HCT116 (cell line): ENCODE data around the gene LGALS7. TPM values are rescaled to one million over a fixed set of nuclear protein-coding genes. Genes with fewer than 3 reads are reported as not detected.
"Not testable (repeated sequence)": the region's sequence is repeated elsewhere in the genome, so short reads cannot be mapped to it uniquely, and the experiment has no call there.

Experiments used
- ATAC-seq: fragments of 200-7000 bp; cut with Tn5 transposase; 2 replicates; pipeline ENCODE4 v1.9.1; 2020; ENCODE audit warnings: mild to moderate bottlenecking, moderate library complexity
- BruUV-seq: library from RNA; stranded (reverse); fragments of 400-500 nt; replicated peaks from 2 replicates; lab custom pipeline; 2021; lab: Mats Ljungman, UMichigan
- CTCF ChIA-PET: fragments of 300-600 bp; sonication (Branson Sonifier 250); formaldehyde crosslinking; loops from one replicate; lab custom pipeline; 2021; ENCODE audit warnings: antibody characterized with exemption; lab: Charles Lee
- POLR2A ChIA-PET: fragments of 300-600, 350-600 bp; sonication (Branson Sonifier 250); formaldehyde crosslinking; loops from one replicate; lab custom pipeline; 2021; ENCODE audit warnings: antibody characterized with exemption; lab: Charles Lee
- RAD21 ChIA-PET, 2 experiments: fragments of 300-600 bp; sonication (Branson Sonifier 250); formaldehyde crosslinking; loops; one replicate each; lab custom pipeline; 2023; ENCODE audit warnings: low total read pairs in 2 of 2; ENCODE audit not compliant: uncharacterized antibody in 2 of 2, unreplicated experiment in 2 of 2, low non-redundant PET in 1 of 2; lab: Charles Lee
- DNase-seq: peaks from one replicate; pipeline ENCODE4 v3.0.0-alpha.2; 2010; ENCODE audit warnings: low read depth, low spot score
- H2AFZ ChIP-seq: fragments of 200-600 bp; shearing (Covaris generic), sonication (generic); 2 replicates; pipeline ENCODE4 v1.6.1; 2017; ENCODE audit warnings: low read depth, mixed run types, mixed read lengths, antibody characterized with exemption, low read length; ENCODE audit not compliant: poor library complexity, severe bottlenecking
- H3K27ac ChIP-seq: 2 replicates; pipeline ENCODE4 v1.5.1; 2012; ENCODE audit warnings: low read depth, low read length
- H3K27me3 ChIP-seq: fragments of 200-600 bp; sonication (generic); 2 replicates; pipeline ENCODE4 v1.6.1; 2016; ENCODE audit warnings: mixed run types, low read length, mixed read lengths; ENCODE audit not compliant: insufficient read depth
- H3K36me3 ChIP-seq, 2 experiments: fragments of 200-500 bp in 1 of 2; fragments of 200-600 bp in 1 of 2; sonication (Bioruptor generic) in 1 of 2; sonication (generic) in 1 of 2; 2 replicates each; pipeline versions ENCODE4 v1.5.1 to v1.6.1; 2014 to 2016; ENCODE audit warnings: low read length in 2 of 2, inconsistent platforms in 1 of 2, mixed read lengths in 1 of 2, mixed run types in 1 of 2; ENCODE audit not compliant: insufficient read depth in 2 of 2, control insufficient read depth in 1 of 2
- H3K4me1 ChIP-seq, 2 experiments: fragments of 200-600 bp in 1 of 2; sonication (generic) in 1 of 2; 2 replicates each; pipeline versions ENCODE4 v1.5.1 to v1.6.1; 2012 to 2017; ENCODE audit warnings: low read length in 2 of 2, inconsistent platforms in 1 of 2, mild to moderate bottlenecking in 1 of 2, mixed read lengths in 1 of 2, mixed run types in 1 of 2, moderate library complexity in 1 of 2; ENCODE audit not compliant: insufficient read depth in 2 of 2, control insufficient read depth in 1 of 2
- H3K4me2 ChIP-seq: fragments of 200-600 bp; sonication (generic); 2 replicates; pipeline ENCODE4 v1.6.1; 2017; ENCODE audit warnings: mixed run types, low read length, mixed read lengths
- H3K4me3 ChIP-seq, 2 experiments: fragments of 200-600 bp in 1 of 2; sonication (generic) in 1 of 2; replicated peaks in 1 of 2; 2 replicates each; pipeline ENCODE4 v1.5.1; 2011 to 2016; ENCODE audit warnings: low read length in 2 of 2, control low read depth in 1 of 2, low read depth in 1 of 2, mild to moderate bottlenecking in 1 of 2, mixed read lengths in 1 of 2, mixed run types in 1 of 2
- H3K79me2 ChIP-seq: fragments of 200-600 bp; sonication (generic); 2 replicates; pipeline ENCODE4 v1.6.1; 2017; ENCODE audit warnings: mild to moderate bottlenecking, mixed run types, low read length, moderate library complexity, mixed read lengths; ENCODE audit not compliant: insufficient read depth
- H3K9ac ChIP-seq: fragments of 200-600 bp; sonication (generic); 2 replicates; pipeline ENCODE4 v1.6.1; 2016; ENCODE audit warnings: low read length, mixed read lengths
- H3K9me2 ChIP-seq: fragments of 200-600 bp; sonication (generic), shearing (Covaris generic); 2 replicates; pipeline ENCODE4 v1.6.1; 2017; ENCODE audit warnings: mixed run types, mild to moderate bottlenecking, moderate library complexity; ENCODE audit not compliant: insufficient read depth
- H3K9me3 ChIP-seq, 2 experiments: fragments of 200-500 bp in 1 of 2; fragments of 200-600 bp in 1 of 2; sonication (Bioruptor generic) in 1 of 2; sonication (generic) in 1 of 2; 2 replicates each; pipeline ENCODE4 v1.6.1; 2014 to 2017; ENCODE audit warnings: low read length in 2 of 2, mixed read lengths in 2 of 2, inconsistent platforms in 1 of 2, low read depth in 1 of 2, mild to moderate bottlenecking in 1 of 2, mixed run types in 1 of 2, moderate library complexity in 1 of 2; ENCODE audit not compliant: control insufficient read depth in 1 of 2, insufficient read depth in 1 of 2
- H4K20me1 ChIP-seq: fragments of 200-600 bp; sonication (generic), shearing (Covaris generic); 2 replicates; pipeline ENCODE4 v1.6.1; 2017; ENCODE audit warnings: mixed run types, mild to moderate bottlenecking, moderate library complexity; ENCODE audit not compliant: insufficient read depth
- EGR1 ChIP-seq: IDR thresholded peaks from 2 replicates; pipeline ENCODE4 v1.6.1; 2012; ENCODE audit warnings: low read depth
- RAD21 ChIP-seq: IDR thresholded peaks from 2 replicates; pipeline ENCODE4 v1.6.1; 2012; ENCODE audit warnings: low read depth, mild to moderate bottlenecking
- SIN3A ChIP-seq: IDR thresholded peaks from 2 replicates; pipeline ENCODE4 v1.6.1; 2012; ENCODE audit warnings: low read depth
- SP1 ChIP-seq: IDR thresholded peaks from 2 replicates; pipeline ENCODE4 v1.6.1; 2012; ENCODE audit warnings: low read depth
- SRF ChIP-seq: IDR thresholded peaks from 2 replicates; pipeline ENCODE4 v1.6.1; 2012; ENCODE audit warnings: low read depth
- TCF7L2 ChIP-seq: IDR thresholded peaks from 2 replicates; pipeline ENCODE4 v1.7.0; 2011; ENCODE audit warnings: borderline replicate concordance, inconsistent platforms; ENCODE audit not compliant: insufficient read depth, insufficient read length; ENCODE audit errors: extremely low read depth
- YY1 ChIP-seq: IDR thresholded peaks from 2 replicates; pipeline ENCODE4 v1.6.1; 2011; ENCODE audit warnings: low read length, low read depth, moderate library complexity, mild to moderate bottlenecking; ENCODE audit not compliant: insufficient replicate concordance; ENCODE audit errors: extremely low read depth
- ZBTB33 ChIP-seq: IDR thresholded peaks from 2 replicates; pipeline ENCODE4 v1.6.1; 2011; ENCODE audit warnings: mild to moderate bottlenecking, low read length, moderate library complexity; ENCODE audit not compliant: insufficient replicate concordance; ENCODE audit errors: extremely low read depth
- intact Hi-C: fragments of 100-400 bp; cut with micrococcal nuclease; formaldehyde crosslinking; loops from 2 replicates; pipeline ENCODE4 v1.10.0; 2022
- total RNA-seq: library from RNA; stranded (reverse); gene quantifications from one replicate; pipeline ENCODE4 v1.2.1, GENCODE V29; 2021; ENCODE audit not compliant: unreplicated experiment
- TF ChIP-seq, protein P1 (sequence below): IDR thresholded peaks from 2 replicates; pipeline ENCODE4 v1.6.1; 2012

Gene LGALS7
- total RNA-seq, 1 experiment from 2014 or later, result not detected

GRCh38 chr19:38815059-38816001 lies 42.0 kb upstream of the LGALS7 start:
- H3K27ac ChIP-seq, result no peak overlapping the region
- H3K9me2 ChIP-seq, result no peaks in the 10 kb centered on the region
- ATAC-seq, result peak; percentile 63
- H2AFZ ChIP-seq, result no peak overlapping the region
- no peaks in the 10 kb centered on the region for H3K36me3 ChIP-seq
- H3K4me3 ChIP-seq, result no peak overlapping the region
- BruUV-seq, result TSS peak; percentile 85
- no peaks in the 10 kb centered on the region for H3K9me3 ChIP-seq
- ChIA-PET CTCF (no interaction called here), POLR2A (interaction anchor here (2.4 kb wide), 1 partner anchor 7 kb away, joined by 16 read pairs; no protein-coding TSS in a partner anchor), RAD21 (no interaction called here)
- H3K4me2 ChIP-seq, result no peak overlapping the region
- no peaks in the 10 kb centered on the region for H3K79me2 ChIP-seq
- no peaks in the 10 kb centered on the region for H4K20me1 ChIP-seq
- no peak for DNase-seq
- H3K4me1 ChIP-seq, result peaks cover 0 to 4% of the 10 kb centered on the region in 2 experiments; a peak in 1 of 4 replicates
- no peaks in the 10 kb centered on the region for H3K27me3 ChIP-seq
- H3K9ac ChIP-seq, result no peak overlapping the region
- TF ChIP-seq, protein P1, sequence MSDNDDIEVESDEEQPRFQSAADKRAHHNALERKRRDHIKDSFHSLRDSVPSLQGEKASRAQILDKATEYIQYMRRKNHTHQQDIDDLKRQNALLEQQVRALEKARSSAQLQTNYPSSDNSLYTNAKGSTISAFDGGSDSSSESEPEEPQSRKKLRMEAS, result no peak
- TF ChIP-seq EGR1 (no peak), SIN3A (no peak), SP1 (no peak), SRF (no peak), YY1 (no peak), RAD21 (no peak), TCF7L2 (no peak), ZBTB33 (no peak)
- intact Hi-C loops, result no loop called here

DNA sequence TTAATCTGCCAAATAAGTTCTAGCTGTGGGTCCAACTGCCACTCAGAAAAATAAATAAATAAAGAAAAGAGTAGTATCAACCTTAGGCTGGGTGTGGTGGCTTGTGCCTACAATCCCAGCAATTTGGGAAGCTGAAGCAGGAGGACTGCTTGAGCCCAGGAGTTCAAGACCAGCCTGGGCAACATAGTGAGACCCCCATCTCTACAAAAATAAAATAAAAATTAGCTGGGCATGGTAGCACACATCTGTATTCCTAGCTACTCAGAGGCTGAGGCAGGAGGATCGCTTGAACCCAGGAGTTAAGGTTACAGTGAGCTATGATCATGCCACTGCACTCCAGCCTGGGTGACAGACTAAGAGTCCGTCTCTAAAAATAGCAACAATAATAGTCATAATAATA lies 40.6 kb upstream of the LGALS7 start:
- not testable (repeated sequence) for DNase-seq
- POLR2A ChIA-PET, result interaction anchor here (0.8 to 2.4 kb wide), 2 partner anchors 9 to 10 kb away, joined by 3 to 16 read pairs; no protein-coding TSS in a partner anchor

More for the DNA sequence above, 40.6 kb upstream of the LGALS7 start:
- H3K9me2 ChIP-seq, ATAC-seq, H3K9me3 ChIP-seq, H3K27ac ChIP-seq, H4K20me1 ChIP-seq, H3K27me3 ChIP-seq, H3K4me1 ChIP-seq, BruUV-seq, H3K36me3 ChIP-seq, H3K9ac ChIP-seq, intact Hi-C loops, RAD21 ChIA-PET, CTCF ChIA-PET, H3K4me3 ChIP-seq, H3K79me2 ChIP-seq, H2AFZ ChIP-seq, H3K4me2 ChIP-seq: not testable (repeated sequence)
